ENCODE results near the gene SAYSD1. TPM values are rescaled to one million over a fixed set of nuclear protein-coding genes. Genes with fewer than 3 reads are reported as not detected.

SAYSD1 gene
- total and polyA plus RNA-seq, 2 donors (not counting 1 experiment from before 2014, with no cell fraction given), result 4.6 to 17.8 TPM

- peaks cover 3% of the 10 kb centered on the region for H3K9me3 Mint-ChIP-seq (ENCODE audit: insufficient read depth)
- Histone ChIP-seq H3K27me3 (replicated peaks in 1 of 4; ENCODE audit: control extremely low read depth in 1 of 4, control insufficient read depth in 3 of 4, insufficient read depth in 4 of 4, low read length in 3 of 4) (peaks cover 0 to 16% (median 10%) of the 10 kb centered on the region in 4 experiments), H3K4me1 (ENCODE audit: control insufficient read depth in 2 of 2, insufficient read depth in 2 of 2, low read length in 2 of 2) (no peaks in the 10 kb centered on the region), H3K9ac (ENCODE audit: low read length) (no peak overlapping the region), H3K9me3 (ENCODE audit: control extremely low read depth in 1 of 3, control insufficient read depth in 2 of 3, insufficient read depth in 1 of 3, low read length in 2 of 3) (peaks cover 0 to 3% (median 0%) of the 10 kb centered on the region in 3 donors), H3K27ac (ENCODE audit: low read length in 2 of 2) (no peak overlapping the region), H3K4me2 (replicated peaks; ENCODE audit: low read depth, low read length, poor library complexity, severe bottlenecking) (no peak overlapping the region), H3K36me3 (replicated peaks in 1 of 2; ENCODE audit: control extremely low read depth in 1 of 2, control insufficient read depth in 1 of 2, extremely low read depth in 1 of 2, insufficient read depth in 2 of 2, low read length in 1 of 2) (no peaks in the 10 kb centered on the region), H4K20me1 (ENCODE audit: control insufficient read depth, insufficient read depth, low read length, poor library complexity, severe bottlenecking) (no peaks in the 10 kb centered on the region), H3K4me3 (ENCODE audit: control extremely low read depth in 1 of 5, extremely low read depth in 1 of 5, insufficient read depth in 1 of 5, low read depth in 2 of 5, low read length in 4 of 5) (no peak overlapping the region), H3K79me2 (ENCODE audit: control insufficient read depth, insufficient read depth, low read length) (no peaks in the 10 kb centered on the region), H2AFZ (ENCODE audit: insufficient read depth, low read depth, low read length, poor library complexity, severe bottlenecking) (no peak overlapping the region)
- H3K27ac Mint-ChIP-seq, result no peak overlapping the region
- H3K4me3 Mint-ChIP-seq, result no peak overlapping the region
- CTCF ChIA-PET, result no interaction called here
- POLR2A ChIA-PET, result no interaction called here
- DNase-seq (no peak), ATAC-seq (ENCODE audit: low read depth) (no peak)
- no peaks in the 10 kb centered on the region for H3K4me1 Mint-ChIP-seq
- no CpG with 5 or more reads among the region's 4 CpGs for WGBS (ENCODE audit: insufficient coverage)
- peaks cover 51% of the 10 kb centered on the region for H3K27me3 Mint-ChIP-seq
- TF ChIP-seq CTCF (IDR thresholded peaks at IDR 0.05) (no peak), EZH2 (IDR thresholded peaks at IDR 0.05; ENCODE audit: borderline replicate concordance, insufficient read depth, low read depth, low read length, poor library complexity, severe bottlenecking) (no peak)
- intact Hi-C loops (cut with micrococcal nuclease), result no loop called here
These were observed 39.7 kb upstream of the SAYSD1 start for GRCh38 chr6:39154705-39155104.

- WGBS (ENCODE audit: insufficient coverage), result 84% methylated on average over 5 of the region's 6 CpGs
- no peak for ATAC-seq (ENCODE audit: low read depth)
These were observed 38.9 kb upstream of the SAYSD1 start for GRCh38 chr6:39153766-39154397.

More at GRCh38 chr6:39153766-39154397, 38.9 kb upstream of the SAYSD1 start:
- no peaks in the 10 kb centered on the region for H3K9me3 Mint-ChIP-seq (ENCODE audit: insufficient read depth)
- no peak overlapping the region for H3K27ac Mint-ChIP-seq
- no peaks in the 10 kb centered on the region for H3K36me3 ChIP-seq (replicated peaks in 1 of 2; ENCODE audit: control extremely low read depth in 1 of 2, control insufficient read depth in 1 of 2, extremely low read depth in 1 of 2, insufficient read depth in 2 of 2, low read length in 1 of 2)
- POLR2A ChIA-PET, result no interaction called here
- intact Hi-C loops (cut with micrococcal nuclease), result no loop called here
- no peak overlapping the region for H3K9ac ChIP-seq (ENCODE audit: low read length)
- H3K4me1 Mint-ChIP-seq, result no peaks in the 10 kb centered on the region
- H3K4me3 ChIP-seq (ENCODE audit: control extremely low read depth in 1 of 5, extremely low read depth in 1 of 5, insufficient read depth in 1 of 5, low read depth in 2 of 5, low read length in 4 of 5), result no peak overlapping the region
- peaks cover 0 to 17% (median 10%) of the 10 kb centered on the region in 4 experiments for H3K27me3 ChIP-seq (replicated peaks in 1 of 4; ENCODE audit: control extremely low read depth in 1 of 4, control insufficient read depth in 3 of 4, insufficient read depth in 4 of 4, low read length in 3 of 4)
- no peak for DNase-seq
- CTCF ChIA-PET, result interaction anchor here (1.1 kb wide), 1 partner anchor 65 kb away, joined by 3 read pairs; no protein-coding TSS in a partner anchor
- H3K4me2 ChIP-seq (replicated peaks; ENCODE audit: low read depth, low read length, poor library complexity, severe bottlenecking), result no peak overlapping the region
- no peak overlapping the region for H2AFZ ChIP-seq (ENCODE audit: insufficient read depth, low read depth, low read length, poor library complexity, severe bottlenecking)
- H3K4me3 Mint-ChIP-seq, result no peak overlapping the region
- H3K79me2 ChIP-seq (ENCODE audit: control insufficient read depth, insufficient read depth, low read length), result no peaks in the 10 kb centered on the region
- TF ChIP-seq EZH2 (IDR thresholded peaks at IDR 0.05; ENCODE audit: borderline replicate concordance, insufficient read depth, low read depth, low read length, poor library complexity, severe bottlenecking) (no peak), CTCF (IDR thresholded peaks at IDR 0.05) (no peak)
- no peak overlapping the region for H3K27ac ChIP-seq (ENCODE audit: low read length in 2 of 2)
- H4K20me1 ChIP-seq (ENCODE audit: control insufficient read depth, insufficient read depth, low read length, poor library complexity, severe bottlenecking), result no peaks in the 10 kb centered on the region
- no peaks in the 10 kb centered on the region for H3K4me1 ChIP-seq (ENCODE audit: control insufficient read depth in 2 of 2, insufficient read depth in 2 of 2, low read length in 2 of 2)
- no peaks in the 10 kb centered on the region for H3K9me3 ChIP-seq (ENCODE audit: control extremely low read depth in 1 of 3, control insufficient read depth in 2 of 3, insufficient read depth in 1 of 3, low read length in 2 of 3)
- peaks cover 52% of the 10 kb centered on the region for H3K27me3 Mint-ChIP-seq

Data from B cell (primary cell).